Coronary artery (tissue), 2 donors: ENCODE data around the gene CFAP97D1.

Source experiments
- DNase-seq: peaks from one replicate; pipeline ENCODE4 v3.0.0-alpha.2; 2017; ENCODE audit warnings: low spot score
- H3K27ac ChIP-seq, 2 donors: fragments of 200-600 bp; sonication (generic); one replicate each; pipeline ENCODE4 v1.5.1; 2016 to 2019
- H3K4me3 ChIP-seq: fragments of 200-600 bp; sonication (generic); 2 replicates; pipeline ENCODE4 v1.5.1; 2016; ENCODE audit warnings: mild to moderate bottlenecking, moderate library complexity
- TF ChIP-seq, protein P1 (sequence below): fragments of 200-600 bp; sonication (generic); IDR thresholded peaks from one replicate; pipeline ENCODE4 v1.5.1; 2019; ENCODE audit warnings: antibody characterized with exemption

The CFAP97D1 gene

DNA sequence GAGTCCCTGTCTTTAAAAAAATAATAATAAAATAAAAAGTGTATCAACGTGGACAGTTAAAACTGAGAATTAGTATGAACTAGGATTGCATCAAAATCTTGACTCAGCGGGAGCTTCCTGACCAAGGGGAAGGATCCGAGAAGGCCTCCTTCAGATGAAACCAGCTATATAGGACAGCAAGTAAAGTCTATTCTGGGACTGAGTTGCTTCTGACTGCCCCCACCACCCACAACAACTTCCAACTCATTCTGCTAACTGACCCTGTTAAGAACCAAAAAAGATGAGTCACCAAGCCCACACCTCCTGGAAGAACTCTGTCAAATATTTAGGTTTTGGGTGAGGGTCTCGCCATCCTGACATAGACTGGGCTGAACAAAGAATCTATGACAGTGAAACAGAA lies 27.8 kb downstream of the CFAP97D1 start:
- peak; percentile 5 for DNase-seq
- TF ChIP-seq, protein P1, sequence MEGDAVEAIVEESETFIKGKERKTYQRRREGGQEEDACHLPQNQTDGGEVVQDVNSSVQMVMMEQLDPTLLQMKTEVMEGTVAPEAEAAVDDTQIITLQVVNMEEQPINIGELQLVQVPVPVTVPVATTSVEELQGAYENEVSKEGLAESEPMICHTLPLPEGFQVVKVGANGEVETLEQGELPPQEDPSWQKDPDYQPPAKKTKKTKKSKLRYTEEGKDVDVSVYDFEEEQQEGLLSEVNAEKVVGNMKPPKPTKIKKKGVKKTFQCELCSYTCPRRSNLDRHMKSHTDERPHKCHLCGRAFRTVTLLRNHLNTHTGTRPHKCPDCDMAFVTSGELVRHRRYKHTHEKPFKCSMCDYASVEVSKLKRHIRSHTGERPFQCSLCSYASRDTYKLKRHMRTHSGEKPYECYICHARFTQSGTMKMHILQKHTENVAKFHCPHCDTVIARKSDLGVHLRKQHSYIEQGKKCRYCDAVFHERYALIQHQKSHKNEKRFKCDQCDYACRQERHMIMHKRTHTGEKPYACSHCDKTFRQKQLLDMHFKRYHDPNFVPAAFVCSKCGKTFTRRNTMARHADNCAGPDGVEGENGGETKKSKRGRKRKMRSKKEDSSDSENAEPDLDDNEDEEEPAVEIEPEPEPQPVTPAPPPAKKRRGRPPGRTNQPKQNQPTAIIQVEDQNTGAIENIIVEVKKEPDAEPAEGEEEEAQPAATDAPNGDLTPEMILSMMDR = no peak
- no peak overlapping the region for H3K4me3 ChIP-seq

DNA sequence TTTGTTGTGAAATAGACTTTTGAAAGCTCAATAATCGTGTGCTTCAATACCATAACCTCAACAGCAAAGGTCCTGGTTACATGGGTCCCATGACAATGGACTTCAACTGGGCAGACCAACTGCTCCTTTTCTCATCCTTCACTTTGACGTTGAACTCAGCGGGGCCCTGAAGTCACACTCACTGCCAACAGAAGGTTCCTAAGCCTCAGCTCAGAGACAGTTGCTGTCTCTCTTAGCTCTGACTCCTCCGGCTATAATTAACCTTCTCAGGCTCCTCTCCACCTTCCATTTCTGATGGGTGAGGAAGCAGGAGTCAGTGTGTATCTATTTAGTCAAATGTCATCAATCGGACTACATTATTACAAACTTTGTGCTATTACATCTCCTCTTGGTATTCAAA lies 28.9 kb downstream of the CFAP97D1 start:
- no peak overlapping the region for H3K4me3 ChIP-seq
- TF ChIP-seq, protein P1 = no peak
- peak; percentile 9 for DNase-seq
- no peak overlapping the region for H3K27ac ChIP-seq

More for the DNA sequence above, 27.8 kb downstream of the CFAP97D1 start:
- H3K27ac ChIP-seq = no peak overlapping the region

DNA sequence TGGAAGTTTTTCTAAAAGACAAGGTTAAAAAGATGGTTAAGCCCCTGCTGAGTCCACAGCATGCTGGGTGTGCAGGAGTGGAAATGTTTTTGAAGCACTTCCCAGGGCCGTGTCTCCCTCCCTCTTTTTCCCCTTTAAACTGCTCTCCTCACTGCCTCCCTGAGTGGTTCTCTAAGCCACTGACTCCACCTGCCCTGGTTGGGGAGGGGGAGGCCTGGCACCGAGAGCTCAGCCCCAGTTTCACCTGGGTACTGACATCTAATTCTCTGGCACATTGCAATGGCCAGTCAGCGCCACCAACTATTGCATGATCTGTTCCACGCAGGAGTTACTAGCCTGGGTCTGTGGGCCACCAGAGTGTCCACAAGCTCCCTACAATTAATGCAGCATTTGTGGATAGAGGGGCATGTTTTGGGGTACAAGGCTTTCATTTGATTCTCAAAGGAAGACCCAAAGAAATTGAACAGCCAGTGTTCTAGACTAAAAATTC lies 30.0 kb downstream of the CFAP97D1 start:
- TF ChIP-seq, protein P1 = no peak
- H3K27ac ChIP-seq = no peak overlapping the region
- DNase-seq = peak; percentile 66
- H3K4me3 ChIP-seq = no peak overlapping the region

DNA sequence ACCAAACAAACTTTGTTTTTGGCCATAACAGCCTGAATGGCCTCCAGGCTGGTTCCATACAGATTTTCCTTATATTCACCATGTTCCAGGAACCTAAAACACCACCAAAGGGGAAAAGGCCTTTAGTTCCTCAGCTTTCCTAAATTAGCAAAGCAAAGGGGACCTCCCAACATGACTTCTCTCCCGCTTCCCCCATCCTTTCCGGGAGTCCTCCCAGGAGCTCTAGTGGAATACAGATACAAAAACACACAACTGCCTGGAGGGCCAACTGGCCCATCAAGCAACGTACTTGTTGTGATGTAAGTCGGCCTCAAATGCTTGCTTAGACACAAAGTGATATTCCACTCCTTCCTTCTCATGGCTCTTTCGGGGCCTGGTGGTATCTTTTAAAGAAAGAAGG lies 30.6 kb downstream of the CFAP97D1 start:
- Histone ChIP-seq H3K27ac (no peak overlapping the region), H3K4me3 (no peak overlapping the region)
- peak; percentile 40 for DNase-seq
- TF ChIP-seq, protein P1 = no peak

DNA sequence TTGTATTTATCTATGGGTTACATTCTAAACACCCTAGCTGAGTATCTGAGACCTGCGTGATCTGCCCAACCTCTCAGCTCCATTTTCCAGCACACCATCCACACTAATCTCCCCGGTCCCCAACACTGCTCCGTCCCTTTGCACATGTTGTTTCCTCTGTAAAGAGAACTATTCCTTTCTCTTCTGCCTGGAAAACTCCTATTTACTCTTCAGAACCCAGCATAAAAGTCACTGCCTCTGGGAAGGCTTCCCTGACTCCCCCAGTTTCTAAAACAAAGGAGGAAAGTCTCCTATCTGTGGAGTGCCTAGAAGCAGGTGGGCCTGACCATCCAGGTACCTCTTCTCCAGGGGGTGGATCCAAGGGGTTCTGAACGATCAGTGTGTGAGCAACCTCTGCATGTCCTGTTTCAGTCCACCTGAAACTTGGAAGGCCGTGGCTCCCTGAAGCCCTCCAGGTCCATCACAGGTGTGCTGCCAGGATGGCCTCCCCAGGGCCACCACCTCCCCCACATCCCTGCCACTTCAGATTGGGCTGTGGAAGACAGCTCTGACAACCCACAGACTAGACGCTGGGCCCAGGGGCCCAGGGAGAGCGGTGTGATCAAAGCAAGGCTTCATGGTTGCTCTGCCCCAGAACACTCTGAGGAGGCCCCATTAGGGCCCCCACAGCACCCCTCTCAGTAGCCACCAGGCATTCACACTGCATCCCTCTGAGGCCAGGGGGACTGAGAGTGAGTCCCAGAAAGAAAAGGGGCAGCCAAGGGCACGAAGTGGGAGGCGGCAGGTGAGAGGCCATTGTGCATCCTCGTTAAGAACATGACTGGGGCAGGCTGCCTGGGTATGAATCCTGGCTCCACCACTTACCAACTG lies 32.4 kb downstream of the CFAP97D1 start:
- TF ChIP-seq, protein P1 = no peak
- no peak overlapping the region for H3K27ac ChIP-seq
- peak; percentile 49 for DNase-seq
- H3K4me3 ChIP-seq = no peak overlapping the region

DNA sequence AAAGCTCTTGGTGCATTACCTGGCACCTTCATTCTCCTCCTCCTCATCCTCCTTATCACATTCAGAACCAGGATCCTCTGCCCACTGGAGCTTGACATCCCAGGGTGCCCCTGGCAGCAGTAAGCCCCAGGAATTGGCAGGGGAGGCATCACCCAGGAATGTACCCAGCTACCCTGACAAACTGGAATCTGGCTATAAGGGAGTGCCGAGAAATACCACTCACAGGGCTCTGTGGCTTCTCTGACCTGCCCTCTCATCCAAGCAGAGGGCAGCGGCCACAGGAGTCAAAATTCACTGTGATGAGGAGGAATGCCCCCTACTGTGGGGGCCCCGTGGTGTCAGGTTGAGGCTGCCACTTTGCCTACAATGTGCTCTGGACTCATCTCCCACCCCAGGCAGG lies 33.2 kb downstream of the CFAP97D1 start:
- H3K4me3 ChIP-seq = no peak overlapping the region
- peak; percentile 29 for DNase-seq
- H3K27ac ChIP-seq = no peak overlapping the region
- TF ChIP-seq, protein P1 = no peak

DNA sequence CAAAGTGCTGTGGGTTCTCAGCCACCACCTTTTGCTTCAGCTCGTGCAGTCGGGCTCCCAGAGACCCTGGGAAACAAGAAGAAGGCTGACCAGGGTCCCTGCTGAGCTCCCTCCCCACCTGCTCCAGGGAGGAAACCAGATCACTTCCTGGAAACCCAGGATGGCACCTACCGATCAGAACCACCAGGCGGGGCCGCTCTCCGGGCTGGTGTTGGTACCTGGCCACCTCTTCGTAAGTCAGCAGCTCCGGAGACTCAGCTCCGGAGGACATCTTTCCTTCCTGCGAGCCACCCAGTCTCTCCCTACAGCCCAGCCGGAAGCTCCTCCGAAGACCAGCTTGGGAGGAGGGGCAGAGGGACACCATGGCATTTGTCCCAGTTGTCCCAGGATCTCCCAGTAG lies 33.8 kb downstream of the CFAP97D1 start:
- DNase-seq = peak; percentile 43
- TF ChIP-seq, protein P1 = no peak
- Histone ChIP-seq H3K27ac (no peak overlapping the region), H3K4me3 (no peak overlapping the region)
